OCI-LY7 (cell line): ENCODE measurements around the gene PAX3.
"Not testable (repeated sequence)": the region's sequence is repeated elsewhere in the genome, so short reads cannot be mapped to it uniquely, and the experiment has no call there.

Experiments
- EZH2phosphoT487 ChIP-seq: fragments of 200-600 bp; sonication (generic); IDR thresholded peaks from 2 replicates; pipeline ENCODE4 v1.6.1; 2018; ENCODE audit warnings: low read depth, borderline replicate concordance, mild to moderate bottlenecking, mixed run types, antibody characterized with exemption, low read length, moderate library complexity, mixed read lengths
- TF ChIP-seq, protein P1 (sequence below): fragments of 200-600 bp; sonication (generic); conservative IDR thresholded peaks from 2 replicates; pipeline ENCODE4 v1.5.1; 2014; ENCODE audit warnings: mild to moderate bottlenecking, antibody characterized with exemption, low read length, moderate library complexity, mixed read lengths

DNA sequence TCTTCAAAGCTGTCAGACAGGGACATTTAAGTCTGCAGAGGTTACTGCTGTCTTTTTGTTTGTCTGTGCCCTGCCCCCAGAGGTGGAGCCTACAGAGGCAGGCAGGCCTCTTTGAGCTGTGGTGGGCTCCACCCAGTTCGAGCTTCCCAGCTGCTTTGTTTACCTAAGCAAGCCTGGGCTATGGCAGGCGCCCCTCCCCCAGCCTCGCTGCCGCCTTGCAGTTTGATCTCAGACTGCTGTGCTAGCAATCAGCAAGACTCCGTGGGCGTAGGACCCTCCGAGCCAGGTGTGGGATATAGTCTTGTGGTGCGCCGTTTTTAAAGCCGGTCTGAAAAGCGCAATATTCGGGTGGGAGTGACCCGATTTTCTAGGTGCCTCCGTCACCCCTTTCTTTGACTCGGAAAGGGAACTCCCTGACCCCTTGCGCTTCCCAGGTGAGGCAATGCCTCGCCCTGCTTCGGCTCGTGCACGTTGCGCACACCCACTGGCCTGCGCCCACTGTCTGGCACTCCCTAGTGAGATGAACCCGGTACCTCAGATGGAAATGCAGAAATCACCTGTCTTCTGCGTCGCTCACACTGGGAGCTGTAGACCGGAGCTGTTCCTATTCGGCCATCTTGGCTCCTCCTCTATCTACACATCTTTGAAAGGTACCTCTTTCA lies 143.7 kb downstream of the PAX3 start:
- TF ChIP-seq, protein P1, sequence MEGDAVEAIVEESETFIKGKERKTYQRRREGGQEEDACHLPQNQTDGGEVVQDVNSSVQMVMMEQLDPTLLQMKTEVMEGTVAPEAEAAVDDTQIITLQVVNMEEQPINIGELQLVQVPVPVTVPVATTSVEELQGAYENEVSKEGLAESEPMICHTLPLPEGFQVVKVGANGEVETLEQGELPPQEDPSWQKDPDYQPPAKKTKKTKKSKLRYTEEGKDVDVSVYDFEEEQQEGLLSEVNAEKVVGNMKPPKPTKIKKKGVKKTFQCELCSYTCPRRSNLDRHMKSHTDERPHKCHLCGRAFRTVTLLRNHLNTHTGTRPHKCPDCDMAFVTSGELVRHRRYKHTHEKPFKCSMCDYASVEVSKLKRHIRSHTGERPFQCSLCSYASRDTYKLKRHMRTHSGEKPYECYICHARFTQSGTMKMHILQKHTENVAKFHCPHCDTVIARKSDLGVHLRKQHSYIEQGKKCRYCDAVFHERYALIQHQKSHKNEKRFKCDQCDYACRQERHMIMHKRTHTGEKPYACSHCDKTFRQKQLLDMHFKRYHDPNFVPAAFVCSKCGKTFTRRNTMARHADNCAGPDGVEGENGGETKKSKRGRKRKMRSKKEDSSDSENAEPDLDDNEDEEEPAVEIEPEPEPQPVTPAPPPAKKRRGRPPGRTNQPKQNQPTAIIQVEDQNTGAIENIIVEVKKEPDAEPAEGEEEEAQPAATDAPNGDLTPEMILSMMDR: not testable (repeated sequence)
- not testable (repeated sequence) for TF ChIP-seq EZH2phosphoT487
